Stomach (tissue), 9 donors: ENCODE measurements around the gene RAB1A. TPM values are rescaled to one million over a fixed set of nuclear protein-coding genes. Genes with fewer than 3 reads are reported as not detected.
"Not testable (repeated sequence)": the region's sequence is repeated elsewhere in the genome, so short reads cannot be mapped to it uniquely, and the experiment has no call there.

Experiments used
- DNase-seq, 2 donors: peaks; one replicate each; pipeline versions ENCODE4 v3.0.0 to v3.0.0-alpha.2; 2013 to 2019
- H3K27ac ChIP-seq, 5 donors: fragments of 200-600 bp in 4 of 5; sonication (generic) in 4 of 5; one replicate each; pipeline ENCODE4 v1.5.1; 2013 to 2019; ENCODE audit warnings: mild to moderate bottlenecking in 1 of 5, moderate library complexity in 1 of 5
- H3K27me3 ChIP-seq, 3 donors: fragments of 200-600 bp; sonication (generic); one replicate each; pipeline ENCODE4 v1.5.1; 2017 to 2019; ENCODE audit warnings: mixed run types in 1 of 3
- H3K36me3 ChIP-seq, 4 donors: fragments of 200-600 bp; sonication (generic); 1 replicate in 3 of 4; 2 replicates in 1 of 4; pipeline ENCODE4 v1.5.1; 2016 to 2019
- H3K4me1 ChIP-seq, 4 donors: fragments of 200-600 bp; sonication (generic); one replicate each; pipeline ENCODE4 v1.5.1; 2016 to 2019
- H3K4me3 ChIP-seq, 4 donors: fragments of 200-600 bp; sonication (generic) in 3 of 4; one replicate each; pipeline ENCODE4 v1.5.1; 2016 to 2019; ENCODE audit warnings: mild to moderate bottlenecking in 1 of 4
- H3K9me3 ChIP-seq, 4 donors: fragments of 200-600 bp; sonication (generic); one replicate each; pipeline ENCODE4 v1.5.1; 2016 to 2019
- EP300 ChIP-seq: sonication (generic); formaldehyde crosslinking; IDR thresholded peaks from one replicate; pipeline ENCODE4 v1.6.1; 2017; ENCODE audit warnings: antibody characterized with exemption
- POLR2A ChIP-seq, 4 donors: fragments of 450-650 bp; IDR thresholded peaks; one replicate each; pipeline ENCODE4 v1.6.1; 2016; ENCODE audit warnings: antibody characterized with exemption in 4 of 4, control low read depth in 2 of 4, mild to moderate bottlenecking in 1 of 4, moderate library complexity in 1 of 4
- POLR2AphosphoS5 ChIP-seq, 3 donors: sonication (generic); formaldehyde crosslinking; IDR thresholded peaks; one replicate each; pipeline ENCODE4 v1.6.1; 2016; ENCODE audit warnings: antibody characterized with exemption in 3 of 3
- WGBS, 5 donors: extraction: QIAGEN DNeasy Blood & Tissue Kit in 3 of 5; methylation state at CpG; one replicate each; pipeline versions ENCODE4 v1.1.5 to v1.1.7; 2013 to 2018; 5-methylcytosine and 5-hydroxymethylcytosine counted together
- intact Hi-C: fragments of 100-400 bp; cut with DNase I; formaldehyde crosslinking; loops from one replicate; pipeline ENCODE4 v1.15.1; 2023; ENCODE audit warnings: low total_unique reads
- polyA plus RNA-seq, 3 donors: library from polyadenylated mRNA; stranded (reverse); fragments of 200-250 nt; gene quantifications; one replicate each; pipeline ENCODE4 v1.2.3, GENCODE V29; 2013
- total RNA-seq, 5 donors: library from RNA; depleted of rRNA; stranded (reverse); fragments of >200 nt; gene quantifications; one replicate each; pipeline versions ENCODE4 v1.1.0 to v1.2.3, GENCODE V29; 2014 to 2016
- TF ChIP-seq, protein P1 (sequence below), 7 experiments: fragments of 450-650 bp in 4 of 7; fragments of 200-600 bp in 3 of 7; sonication (generic) in 3 of 7; IDR thresholded peaks; one replicate each; pipeline ENCODE4 v1.5.1; 2016 to 2019; ENCODE audit warnings: antibody characterized with exemption in 7 of 7, control low read depth in 2 of 7, mild to moderate bottlenecking in 1 of 7
- donor health status: healthy with polysubstance abuse.
- donor health status: Bipolar disorder and iron deficiency.
- donor health status: healthy.

RAB1A gene
- total and polyA plus RNA-seq, 8 donors = 58.2 to 160 (median 88.1) TPM

DNA sequence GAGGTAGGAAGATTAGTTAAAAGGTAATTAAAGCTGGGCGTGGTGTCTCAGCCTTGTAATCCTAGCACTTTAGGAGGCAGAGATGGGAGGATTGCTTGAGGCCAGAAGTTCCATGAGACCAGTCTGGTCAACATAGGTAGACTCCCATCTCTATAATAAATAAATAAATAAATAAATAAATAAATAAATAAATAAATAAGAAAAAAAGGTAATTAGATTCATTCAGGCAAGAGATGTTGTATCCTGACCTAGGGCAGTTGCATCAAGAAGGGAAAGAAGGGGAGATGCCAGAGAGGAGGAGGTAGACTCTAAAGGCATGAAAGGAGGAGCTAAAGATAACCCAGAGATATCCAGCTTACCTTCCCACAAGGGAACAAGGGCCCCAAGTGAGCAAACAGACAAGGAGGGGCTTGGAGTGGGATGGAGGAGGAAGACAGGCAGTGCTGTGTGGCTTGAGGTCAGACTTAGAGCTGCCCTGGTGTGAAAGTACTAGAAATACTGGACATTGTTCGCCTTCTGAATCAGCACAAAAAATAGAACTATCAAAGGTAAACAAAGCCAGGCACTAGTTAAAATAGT, 7.4 kb upstream of the RAB1A start:
- intact Hi-C loops = no loop called here
- peaks cover 5 to 8% (median 6%) of the 10 kb centered on the region in 4 donors for H3K4me1 ChIP-seq

DNA sequence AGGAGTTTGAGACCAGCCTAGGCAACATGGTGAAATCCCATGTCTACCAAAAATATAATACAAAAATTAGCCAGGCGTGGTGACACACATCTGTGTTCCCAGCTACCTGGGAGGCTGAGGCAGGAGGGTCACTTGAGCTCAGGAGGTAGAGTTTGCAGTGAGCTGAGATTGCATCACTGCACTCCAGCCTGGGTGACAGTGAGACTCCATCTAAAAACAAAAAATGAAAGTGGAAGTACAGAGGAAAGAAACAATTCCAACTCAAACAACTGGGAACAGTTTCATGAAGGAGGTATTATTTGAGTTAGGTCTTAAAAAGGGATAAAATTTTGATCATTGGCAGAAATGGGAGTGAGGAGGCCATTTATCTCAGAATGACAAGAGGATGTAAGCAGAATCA, 6.3 kb upstream of the RAB1A start:
- intact Hi-C loops = no loop called here
- H3K4me3 ChIP-seq = no peak overlapping the region
- H3K36me3 ChIP-seq = no peaks in the 10 kb centered on the region
- H3K27me3 ChIP-seq = no peaks in the 10 kb centered on the region
- peaks cover 6 to 9% (median 7%) of the 10 kb centered on the region in 4 donors for H3K4me1 ChIP-seq
- TF ChIP-seq, protein P1, sequence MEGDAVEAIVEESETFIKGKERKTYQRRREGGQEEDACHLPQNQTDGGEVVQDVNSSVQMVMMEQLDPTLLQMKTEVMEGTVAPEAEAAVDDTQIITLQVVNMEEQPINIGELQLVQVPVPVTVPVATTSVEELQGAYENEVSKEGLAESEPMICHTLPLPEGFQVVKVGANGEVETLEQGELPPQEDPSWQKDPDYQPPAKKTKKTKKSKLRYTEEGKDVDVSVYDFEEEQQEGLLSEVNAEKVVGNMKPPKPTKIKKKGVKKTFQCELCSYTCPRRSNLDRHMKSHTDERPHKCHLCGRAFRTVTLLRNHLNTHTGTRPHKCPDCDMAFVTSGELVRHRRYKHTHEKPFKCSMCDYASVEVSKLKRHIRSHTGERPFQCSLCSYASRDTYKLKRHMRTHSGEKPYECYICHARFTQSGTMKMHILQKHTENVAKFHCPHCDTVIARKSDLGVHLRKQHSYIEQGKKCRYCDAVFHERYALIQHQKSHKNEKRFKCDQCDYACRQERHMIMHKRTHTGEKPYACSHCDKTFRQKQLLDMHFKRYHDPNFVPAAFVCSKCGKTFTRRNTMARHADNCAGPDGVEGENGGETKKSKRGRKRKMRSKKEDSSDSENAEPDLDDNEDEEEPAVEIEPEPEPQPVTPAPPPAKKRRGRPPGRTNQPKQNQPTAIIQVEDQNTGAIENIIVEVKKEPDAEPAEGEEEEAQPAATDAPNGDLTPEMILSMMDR (IDR thresholded peaks at IDR 0.05) = no peak
- TF ChIP-seq POLR2AphosphoS5 (IDR thresholded peaks at IDR 0.05) = no peak
- no peak for TF ChIP-seq EP300
- TF ChIP-seq POLR2A (IDR thresholded peaks at IDR 0.05) = no peak
- H3K9me3 ChIP-seq = no peaks in the 10 kb centered on the region
- DNase-seq = no peak
- 76 to 96% (median 93%) methylated on average over 1 of the region's 1 CpG for WGBS, 5 donors
- H3K27ac ChIP-seq = no peak overlapping the region

More for the DNA sequence above, 7.4 kb upstream of the RAB1A start:
- DNase-seq = no peak
- TF ChIP-seq POLR2A (IDR thresholded peaks at IDR 0.05) (no peak), EP300 (no peak), POLR2AphosphoS5 (IDR thresholded peaks at IDR 0.05) (no peak)
- TF ChIP-seq, protein P1 (IDR thresholded peaks at IDR 0.05) = no peak
- Histone ChIP-seq H3K9me3 (no peaks in the 10 kb centered on the region), H3K27ac (no peak overlapping the region), H3K4me3 (no peak overlapping the region), H3K27me3 (no peaks in the 10 kb centered on the region), H3K36me3 (no peaks in the 10 kb centered on the region)
- 54 to 73% (median 66%) methylated on average over 2 of the region's 2 CpGs for WGBS, 5 donors

DNA sequence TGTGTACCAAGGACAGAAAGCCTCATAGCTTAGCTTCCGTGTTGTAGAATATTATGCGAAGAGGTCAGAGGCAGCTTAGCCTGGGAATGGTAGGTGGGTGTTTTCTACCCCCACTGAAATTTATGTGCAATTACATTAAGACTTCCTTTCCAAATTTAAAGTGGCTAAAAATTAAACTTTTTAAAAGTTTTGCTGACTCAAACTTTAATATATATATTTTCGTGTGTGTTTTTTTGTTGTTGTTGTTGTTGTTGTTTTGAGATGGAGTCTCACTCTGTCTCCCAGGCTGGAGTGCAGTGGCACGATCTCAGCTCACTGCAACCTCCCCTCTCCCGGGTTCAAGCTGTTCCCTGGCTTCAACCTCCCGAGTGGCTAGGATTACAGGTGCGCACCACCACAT, 4.3 kb upstream of the RAB1A start:
- no peak for DNase-seq
- no peak for TF ChIP-seq POLR2AphosphoS5 (IDR thresholded peaks at IDR 0.05)
- TF ChIP-seq, protein P1 (IDR thresholded peaks at IDR 0.05) = no peak
- no peak for TF ChIP-seq POLR2A (IDR thresholded peaks at IDR 0.05)
- TF ChIP-seq EP300 = no peak
- Histone ChIP-seq H3K9me3 (no peaks in the 10 kb centered on the region), H3K27me3 (no peaks in the 10 kb centered on the region), H3K27ac (no peak overlapping the region), H3K4me3 (no peak overlapping the region), H3K36me3 (no peaks in the 10 kb centered on the region), H3K4me1 (peaks cover 9 to 15% (median 13%) of the 10 kb centered on the region in 4 donors)
- intact Hi-C loops = no loop called here
- 85 to 93% (median 87%) methylated on average over 7 of the region's 7 CpGs for WGBS, 5 donors

DNA sequence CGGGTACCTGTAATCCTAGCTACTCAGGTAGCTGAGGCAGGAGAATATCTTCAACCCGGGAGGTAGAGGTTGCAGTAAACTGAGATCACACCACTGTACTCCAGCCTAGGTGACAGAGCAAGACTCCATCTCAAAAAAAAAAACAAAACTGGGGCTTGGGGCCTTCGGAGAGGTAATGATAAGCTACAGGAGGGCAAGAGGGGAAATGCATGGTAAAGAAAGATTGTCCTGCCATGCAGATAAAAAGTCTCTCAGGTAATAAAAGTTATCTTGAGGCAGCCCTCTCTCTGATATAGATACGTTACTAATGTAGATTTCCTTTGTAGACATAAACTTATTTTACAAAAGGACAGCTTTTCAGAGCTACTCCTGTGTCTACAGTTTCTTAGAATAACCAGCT, 3.7 kb upstream of the RAB1A start:
- Histone ChIP-seq H3K27me3 (no peaks in the 10 kb centered on the region), H3K9me3 (no peaks in the 10 kb centered on the region), H3K4me1 (peaks cover 11 to 17% (median 14%) of the 10 kb centered on the region in 4 donors), H3K4me3 (no peak overlapping the region), H3K27ac (no peak overlapping the region), H3K36me3 (no peaks in the 10 kb centered on the region)
- no peak for DNase-seq
- intact Hi-C loops = no loop called here
- TF ChIP-seq, protein P1 (IDR thresholded peaks at IDR 0.05) = no peak
- TF ChIP-seq EP300 (no peak), POLR2AphosphoS5 (IDR thresholded peaks at IDR 0.05) (no peak), POLR2A (IDR thresholded peaks at IDR 0.05) (no peak)
- 38 to 63% (median 51%) methylated on average over 4 of the region's 4 CpGs for WGBS, 5 donors

DNA sequence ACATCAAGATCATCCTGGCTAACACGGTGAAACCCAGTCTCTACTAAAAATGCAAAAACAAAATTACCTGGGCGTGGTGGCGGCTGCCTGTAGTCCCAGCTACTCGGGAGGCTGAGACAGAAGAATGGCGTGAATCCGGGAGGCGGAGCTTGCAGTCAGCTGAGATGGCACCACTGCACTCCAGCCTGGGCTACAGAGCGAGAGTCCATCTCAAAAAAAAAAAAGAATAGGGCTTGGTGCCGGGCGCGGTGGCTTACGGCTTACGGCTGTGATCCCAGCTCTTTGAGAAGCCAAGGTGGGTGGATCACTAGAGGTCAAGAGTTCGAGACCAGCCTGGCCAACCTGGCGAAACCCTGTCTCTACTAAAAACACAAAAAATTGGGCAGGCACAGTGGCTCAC, 3.0 kb upstream of the RAB1A start:
- DNase-seq, H3K27me3 ChIP-seq, H3K36me3 ChIP-seq, intact Hi-C loops, H3K4me3 ChIP-seq, H3K9me3 ChIP-seq, H3K27ac ChIP-seq: not testable (repeated sequence)
- WGBS, 5 donors = 90 to 93% (median 91%) methylated on average over 15 of the region's 15 CpGs
- H3K4me1 ChIP-seq = peaks cover 18 to 24% (median 20%) of the 10 kb centered on the region in 4 donors
